MM.1S (cell line): Measurements from ENCODE around the gene MICAL2.

Experiments
- DNase-seq: peaks from one replicate; pipeline ENCODE4 v3.0.0-alpha.2; 2015
- H2AFZ ChIP-seq: fragments of 300-600 bp; sonication (generic); 2 replicates; pipeline ENCODE4 v1.6.0; 2016; ENCODE audit warnings: antibody characterized with exemption, low read length
- H3F3A ChIP-seq: fragments of 300-600 bp; sonication (generic); 2 replicates; pipeline ENCODE4 v1.6.1; 2016; ENCODE audit warnings: mild to moderate bottlenecking, antibody characterized with exemption, low read length, moderate library complexity, mixed read lengths; ENCODE audit not compliant: insufficient read depth
- H3K27ac ChIP-seq: fragments of 300-600 bp; sonication (generic); 2 replicates; pipeline ENCODE4 v1.5.1; 2016; ENCODE audit warnings: mild to moderate bottlenecking, low read length
- H3K27me3 ChIP-seq: fragments of 300-600 bp; sonication (generic); replicated peaks from 2 replicates; pipeline ENCODE4 v1.6.0; 2016; ENCODE audit warnings: low read length; ENCODE audit not compliant: insufficient read depth
- H3K36me3 ChIP-seq: fragments of 300-600 bp; sonication (generic); replicated peaks from 2 replicates; pipeline ENCODE4 v1.6.1; 2016; ENCODE audit warnings: mild to moderate bottlenecking, low read length, mixed read lengths; ENCODE audit not compliant: insufficient read depth
- H3K4me1 ChIP-seq: fragments of 300-600 bp; sonication (generic); 2 replicates; pipeline ENCODE4 v1.6.1; 2016; ENCODE audit warnings: low read length, mixed read lengths
- H3K4me2 ChIP-seq: fragments of 300-600 bp; sonication (generic); 2 replicates; pipeline ENCODE4 v1.6.0; 2016; ENCODE audit warnings: low read depth, low read length
- H3K4me3 ChIP-seq: fragments of 300-600 bp; sonication (generic); 2 replicates; pipeline ENCODE4 v1.5.1; 2016; ENCODE audit warnings: low read length, mixed read lengths
- H3K79me2 ChIP-seq: fragments of 300-600 bp; sonication (generic); 2 replicates; pipeline ENCODE4 v1.6.1; 2016; ENCODE audit warnings: mixed run types, low read length, mixed read lengths
- H3K9ac ChIP-seq: fragments of 300-600 bp; sonication (generic); 2 replicates; pipeline ENCODE4 v1.6.1; 2016; ENCODE audit warnings: low read length, mixed read lengths
- H3K9me2 ChIP-seq: fragments of 300-600 bp; sonication (generic); replicated peaks from 2 replicates; pipeline ENCODE4 v1.6.1; 2016; ENCODE audit warnings: mild to moderate bottlenecking, low read length, mixed read lengths; ENCODE audit not compliant: insufficient read depth
- H3K9me3 ChIP-seq: fragments of 300-600 bp; sonication (generic); replicated peaks from 2 replicates; pipeline ENCODE4 v1.6.1; 2016; ENCODE audit warnings: mild to moderate bottlenecking, low read length, mixed read lengths; ENCODE audit not compliant: insufficient read depth
- H4K20me1 ChIP-seq: fragments of 300-600 bp; sonication (generic); 2 replicates; pipeline ENCODE4 v1.6.1; 2016; ENCODE audit warnings: mild to moderate bottlenecking, low read length, moderate library complexity, mixed read lengths; ENCODE audit not compliant: insufficient read depth
- EZH2 ChIP-seq: fragments of 300-600 bp; sonication (generic); optimal IDR thresholded peaks from 2 replicates; pipeline ENCODE3; 2017; ENCODE audit warnings: low read depth, mild to moderate bottlenecking, antibody characterized with exemption, low read length, mixed read lengths
- EZH2phosphoT487 ChIP-seq: fragments of 300-600 bp; sonication (generic); IDR thresholded peaks from 2 replicates; pipeline ENCODE4 v1.6.1; 2018; ENCODE audit warnings: antibody characterized with exemption, low read length
- TF ChIP-seq, protein P1 (sequence below): fragments of 300-600 bp; sonication (generic); IDR thresholded peaks from 2 replicates; pipeline ENCODE4 v1.5.1; 2016; ENCODE audit warnings: antibody characterized with exemption, low read length, mixed read lengths

MICAL2 gene

DNA sequence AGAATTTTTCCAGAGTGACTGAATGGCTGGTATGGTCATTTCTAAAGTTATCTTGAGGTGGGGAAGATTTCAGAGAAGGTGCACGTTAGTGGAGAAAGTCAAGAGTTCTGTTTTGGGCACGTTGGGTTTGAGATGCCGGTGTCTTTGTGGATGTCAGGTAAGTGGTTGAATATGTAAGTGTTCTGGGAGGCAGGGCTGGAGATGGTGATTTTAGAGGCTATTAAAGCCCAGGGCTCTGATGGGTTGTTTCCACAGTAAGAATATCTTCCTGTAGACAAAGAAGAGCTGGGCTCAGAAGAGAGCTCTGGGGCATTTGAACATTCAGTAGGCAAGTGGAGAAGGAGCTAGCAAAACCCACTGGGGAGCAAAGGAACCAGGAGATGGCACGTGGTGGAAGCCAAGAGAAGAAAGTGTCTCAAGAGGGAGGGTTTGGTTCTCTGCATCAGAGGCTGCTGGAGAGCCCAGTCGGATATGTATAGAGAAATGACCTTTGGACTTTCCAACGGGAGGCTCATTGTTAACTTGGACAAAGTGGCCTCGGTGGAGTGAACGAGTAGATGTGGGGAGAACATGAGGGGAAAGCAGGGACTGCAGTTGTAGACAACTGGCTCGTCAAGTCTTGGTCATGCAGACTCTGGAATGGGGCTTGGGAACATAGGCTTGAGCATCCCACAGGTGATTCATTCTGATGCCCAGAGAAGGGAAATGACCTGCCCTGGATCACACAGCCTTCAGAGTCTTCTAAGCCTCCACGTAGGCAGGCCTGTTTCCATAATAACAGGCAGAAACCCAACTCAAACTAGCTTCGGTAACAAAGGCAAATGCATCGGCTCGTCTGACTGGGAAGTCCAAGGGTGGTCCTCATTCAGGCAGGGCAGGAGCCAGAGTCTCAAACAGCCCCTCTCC, 168.6 kb downstream of the MICAL2 start:
- H2AFZ ChIP-seq = no peak overlapping the region
- no peak for TF ChIP-seq EZH2
- TF ChIP-seq EZH2phosphoT487 = no peak
- TF ChIP-seq, protein P1, sequence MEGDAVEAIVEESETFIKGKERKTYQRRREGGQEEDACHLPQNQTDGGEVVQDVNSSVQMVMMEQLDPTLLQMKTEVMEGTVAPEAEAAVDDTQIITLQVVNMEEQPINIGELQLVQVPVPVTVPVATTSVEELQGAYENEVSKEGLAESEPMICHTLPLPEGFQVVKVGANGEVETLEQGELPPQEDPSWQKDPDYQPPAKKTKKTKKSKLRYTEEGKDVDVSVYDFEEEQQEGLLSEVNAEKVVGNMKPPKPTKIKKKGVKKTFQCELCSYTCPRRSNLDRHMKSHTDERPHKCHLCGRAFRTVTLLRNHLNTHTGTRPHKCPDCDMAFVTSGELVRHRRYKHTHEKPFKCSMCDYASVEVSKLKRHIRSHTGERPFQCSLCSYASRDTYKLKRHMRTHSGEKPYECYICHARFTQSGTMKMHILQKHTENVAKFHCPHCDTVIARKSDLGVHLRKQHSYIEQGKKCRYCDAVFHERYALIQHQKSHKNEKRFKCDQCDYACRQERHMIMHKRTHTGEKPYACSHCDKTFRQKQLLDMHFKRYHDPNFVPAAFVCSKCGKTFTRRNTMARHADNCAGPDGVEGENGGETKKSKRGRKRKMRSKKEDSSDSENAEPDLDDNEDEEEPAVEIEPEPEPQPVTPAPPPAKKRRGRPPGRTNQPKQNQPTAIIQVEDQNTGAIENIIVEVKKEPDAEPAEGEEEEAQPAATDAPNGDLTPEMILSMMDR = no peak
- H3K9me2 ChIP-seq = no peaks in the 10 kb centered on the region
- no peaks in the 10 kb centered on the region for H3F3A ChIP-seq
- no peak overlapping the region for H3K27ac ChIP-seq
- H3K4me1 ChIP-seq = no peaks in the 10 kb centered on the region
- H3K9me3 ChIP-seq = no peaks in the 10 kb centered on the region
- H3K79me2 ChIP-seq = no peaks in the 10 kb centered on the region
- H3K27me3 ChIP-seq = no peaks in the 10 kb centered on the region
- no peak overlapping the region for H3K4me2 ChIP-seq
- H3K4me3 ChIP-seq = no peak overlapping the region
- H3K9ac ChIP-seq = no peak overlapping the region
- no peak for DNase-seq
- H4K20me1 ChIP-seq = no peaks in the 10 kb centered on the region
- no peaks in the 10 kb centered on the region for H3K36me3 ChIP-seq

DNA sequence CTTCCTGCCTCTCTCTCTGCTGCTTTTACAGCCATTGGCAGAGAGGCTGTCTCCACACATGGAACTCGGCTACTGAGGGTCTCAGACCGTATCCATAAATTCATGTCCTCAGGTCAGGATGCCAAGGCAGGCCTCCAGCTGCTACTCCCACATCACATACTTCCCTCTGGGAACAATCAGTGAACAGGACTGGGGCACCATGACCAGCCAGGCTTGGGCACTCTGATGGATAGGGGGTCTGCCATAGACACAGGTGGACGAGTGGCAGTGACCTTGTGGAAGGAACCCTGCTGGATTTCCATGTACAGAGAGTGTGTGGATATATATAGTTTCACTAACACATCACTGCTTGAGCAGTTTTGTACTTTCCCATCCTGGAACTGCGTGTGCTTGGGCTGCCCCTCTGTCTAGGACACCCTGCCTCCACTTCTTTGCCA, 169.3 kb downstream of the MICAL2 start:
- TF ChIP-seq EZH2 = no peak
- TF ChIP-seq EZH2phosphoT487 = no peak
- TF ChIP-seq, protein P1 = no peak
- no peaks in the 10 kb centered on the region for H3K4me1 ChIP-seq
- H3K4me3 ChIP-seq = no peak overlapping the region
- no peaks in the 10 kb centered on the region for H3K36me3 ChIP-seq
- H3K4me2 ChIP-seq = no peak overlapping the region
- H3K9me2 ChIP-seq = no peaks in the 10 kb centered on the region
- H3K9me3 ChIP-seq = no peaks in the 10 kb centered on the region
- H3K9ac ChIP-seq = no peak overlapping the region
- no peak overlapping the region for H3K27ac ChIP-seq
- no peaks in the 10 kb centered on the region for H3K79me2 ChIP-seq
- no peak for DNase-seq
- H2AFZ ChIP-seq = no peak overlapping the region
- no peaks in the 10 kb centered on the region for H3F3A ChIP-seq
- H3K27me3 ChIP-seq = no peaks in the 10 kb centered on the region
- H4K20me1 ChIP-seq = no peaks in the 10 kb centered on the region

DNA sequence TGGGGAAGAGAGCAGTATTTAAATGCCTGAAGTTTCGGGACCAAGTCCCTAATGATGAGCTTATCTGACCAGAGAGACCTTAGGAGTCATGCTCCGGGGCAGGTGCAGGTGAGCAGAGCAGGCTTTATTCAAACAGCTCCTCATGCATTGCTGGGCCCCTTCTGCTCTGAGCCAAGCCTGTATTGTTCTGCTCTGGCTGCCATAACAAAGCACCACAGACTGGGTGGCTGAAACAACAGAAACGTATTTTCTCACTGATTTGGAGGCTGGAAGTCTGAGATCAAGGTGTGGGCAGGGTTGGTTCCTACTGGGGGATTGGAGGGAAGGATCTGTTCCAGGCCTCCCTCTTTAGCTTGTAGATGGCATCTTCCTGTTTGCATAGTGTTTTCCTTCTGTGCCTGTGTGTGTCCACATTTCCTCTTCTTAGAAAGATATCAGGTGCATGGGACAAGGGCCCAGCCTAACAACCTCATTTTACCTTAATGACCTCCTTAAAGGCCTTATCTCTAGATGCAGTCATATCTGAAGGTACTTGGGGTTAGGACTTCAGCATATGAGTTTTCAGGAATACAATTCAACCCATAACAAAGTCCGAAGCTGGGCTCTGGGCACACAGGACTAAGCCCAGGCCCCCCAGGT, 169.9 kb downstream of the MICAL2 start:
- no peaks in the 10 kb centered on the region for H3K4me1 ChIP-seq
- no peaks in the 10 kb centered on the region for H3F3A ChIP-seq
- no peaks in the 10 kb centered on the region for H3K79me2 ChIP-seq
- no peak overlapping the region for H3K9ac ChIP-seq
- no peak overlapping the region for H3K4me3 ChIP-seq
- no peak overlapping the region for H3K4me2 ChIP-seq
- H3K9me2 ChIP-seq = no peaks in the 10 kb centered on the region
- no peaks in the 10 kb centered on the region for H3K36me3 ChIP-seq
- DNase-seq = no peak
- no peaks in the 10 kb centered on the region for H3K27me3 ChIP-seq
- no peak overlapping the region for H2AFZ ChIP-seq
- TF ChIP-seq EZH2 (no peak), EZH2phosphoT487 (no peak)
- TF ChIP-seq, protein P1 = no peak
- H3K27ac ChIP-seq = no peak overlapping the region
- no peaks in the 10 kb centered on the region for H3K9me3 ChIP-seq
- H4K20me1 ChIP-seq = no peaks in the 10 kb centered on the region
